ENCODE results near the gene TMED10.
"Not testable (repeated sequence)": the region's sequence is repeated elsewhere in the genome, so short reads cannot be mapped to it uniquely, and the experiment has no call there.

Gene TMED10

GRCh38 chr14:75186953-75187352, 10.5 kb upstream of the TMED10 start:
- Histone ChIP-seq H3K4me1 (peaks cover 41 to 92% (median 81%) of the 10 kb centered on the region in 10 experiments), H3K27me3 (peaks cover 0 to 7% (median 0%) of the 10 kb centered on the region in 11 experiments; a peak in 1 of 22 replicates), H3K27ac (peak overlapping the region in 10 of 11 experiments; percentile 22 to 90 (median 82); a peak in 16 of 22 replicates), H4K20me1 (no peaks in the 10 kb centered on the region), H3K9ac (no peak overlapping the region), H3K4me2 (peak overlapping the region in 10 of 11 experiments; percentile 7 to 83 (median 60); a peak in 13 of 22 replicates), H3K36me3 (no peaks in the 10 kb centered on the region), H3K4me3 (no peak overlapping the region), H3K9me3 (replicated peaks in 1 of 11) (0 out of 22 replicates have a peak, but pooled peaks cover 0 to 7% (median 0%) of the 10 kb centered on the region in 11 experiments)
- no peak for TF ChIP-seq Cebpa-rat (IDR thresholded peaks at IDR 0.05)

DNA sequence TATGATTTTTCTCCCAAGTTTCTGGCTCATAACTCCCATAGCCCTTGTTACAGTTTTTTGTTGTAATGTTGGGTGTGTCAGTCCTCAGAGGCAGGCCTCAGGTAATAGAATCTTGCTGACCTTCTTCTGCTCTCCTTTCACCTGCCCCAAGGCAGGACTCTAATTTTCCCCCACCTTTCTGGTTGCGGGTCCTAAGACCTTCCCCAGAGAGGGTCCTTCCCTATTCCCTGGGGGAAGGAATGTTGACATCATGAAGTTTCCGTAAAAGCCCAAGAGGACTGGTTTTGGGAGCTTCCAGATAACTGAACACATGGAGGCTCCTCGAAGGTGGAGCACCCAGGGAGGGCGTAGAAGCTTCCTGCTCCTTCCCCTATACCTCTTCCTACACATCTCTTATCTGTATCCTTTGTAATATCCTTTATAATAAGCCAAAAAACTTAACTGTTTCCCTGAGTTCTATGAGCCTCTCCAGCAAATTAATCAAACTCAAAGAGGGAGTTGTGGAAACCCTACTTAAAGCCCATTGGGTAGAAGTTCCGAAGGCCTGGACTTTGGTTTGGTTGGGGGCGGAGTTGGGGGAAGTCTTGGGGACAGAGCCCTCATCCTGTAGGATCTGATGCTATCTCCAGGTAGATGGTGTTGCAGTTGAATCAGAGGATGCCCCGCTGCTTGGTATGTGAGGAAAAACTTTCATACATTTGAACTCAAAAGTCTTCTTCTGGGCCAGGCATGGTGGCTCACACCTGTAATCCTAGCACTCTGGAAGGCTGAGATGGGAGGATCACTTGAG, 9.0 kb upstream of the TMED10 start:
- peaks cover 53 to 99% (median 95%) of the 10 kb centered on the region in 10 experiments for H3K4me1 ChIP-seq
- H3K4me2 ChIP-seq = peak overlapping the region in 8 of 11 experiments; percentile 2 to 83 (median 75); a peak in 14 of 22 replicates
- H4K20me1 ChIP-seq = no peaks in the 10 kb centered on the region
- peaks cover 0 to 7% (median 0%) of the 10 kb centered on the region in 11 experiments; a peak in 1 of 22 replicates for H3K9me3 ChIP-seq (replicated peaks in 1 of 11)
- H3K36me3 ChIP-seq = no peaks in the 10 kb centered on the region
- peaks cover 0 to 7% (median 0%) of the 10 kb centered on the region in 11 experiments; a peak in 1 of 22 replicates for H3K27me3 ChIP-seq
- no peak overlapping the region for H3K4me3 ChIP-seq
- no peak for TF ChIP-seq Cebpa-rat (IDR thresholded peaks at IDR 0.05)
- H3K9ac ChIP-seq = peak overlapping the region in 2 of 11 experiments; percentile 55 to 67; a peak in 2 of 22 replicates
- peak overlapping the region in 10 of 11 experiments; percentile 14 to 80 (median 69); a peak in 15 of 22 replicates for H3K27ac ChIP-seq

GRCh38 chr14:75184492-75184891, 8.1 kb upstream of the TMED10 start:
- H3K4me1 ChIP-seq = peaks cover 48 to 99% (median 91%) of the 10 kb centered on the region in 10 experiments
- peak overlapping the region in 5 of 11 experiments; percentile 10 to 67 (median 55); a peak in 7 of 22 replicates for H3K9ac ChIP-seq
- H3K4me3 ChIP-seq = no peak overlapping the region
- H3K4me2 ChIP-seq = peak overlapping the region in 8 of 11 experiments; percentile 2 to 83 (median 76); a peak in 14 of 22 replicates
- TF ChIP-seq Cebpa-rat (IDR thresholded peaks at IDR 0.05) = no peak
- H3K36me3 ChIP-seq = no peaks in the 10 kb centered on the region
- H3K9me3 ChIP-seq (replicated peaks in 1 of 11) = peaks cover 0 to 4% (median 0%) of the 10 kb centered on the region in 11 experiments; a peak in 1 of 22 replicates
- peak overlapping the region in 10 of 11 experiments; percentile 17 to 84 (median 72); a peak in 15 of 22 replicates for H3K27ac ChIP-seq
- H3K27me3 ChIP-seq = peaks cover 0 to 7% (median 0%) of the 10 kb centered on the region in 11 experiments; a peak in 1 of 22 replicates
- no peaks in the 10 kb centered on the region for H4K20me1 ChIP-seq

DNA sequence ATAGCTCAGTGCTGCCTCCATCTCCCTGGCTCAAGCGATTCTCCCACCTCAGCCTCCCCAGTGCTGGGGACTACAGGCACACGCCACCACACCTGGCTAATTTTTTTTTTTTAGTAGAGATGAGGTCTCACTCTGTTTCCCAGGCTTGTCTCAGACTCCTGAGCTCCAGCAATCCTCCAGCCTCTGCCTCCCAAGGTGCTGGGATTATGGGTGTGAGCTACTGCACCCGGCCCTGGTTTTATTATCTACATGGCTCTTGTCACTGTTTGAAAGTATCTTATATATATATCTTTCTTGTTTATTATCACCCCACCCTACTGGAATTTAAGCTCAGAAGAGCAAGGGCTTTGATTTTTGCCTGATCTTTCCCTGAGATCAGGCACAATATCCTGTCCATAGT, 7.6 kb upstream of the TMED10 start:
- Histone ChIP-seq H3K4me2 (peak overlapping the region in 7 of 11 experiments; percentile 70 to 83 (median 78); a peak in 14 of 22 replicates), H3K36me3 (no peaks in the 10 kb centered on the region), H3K27ac (peak overlapping the region in 9 of 11 experiments; percentile 26 to 84 (median 74); a peak in 17 of 22 replicates), H3K27me3 (peaks cover 0 to 7% (median 0%) of the 10 kb centered on the region in 11 experiments; a peak in 1 of 22 replicates), H3K9ac (peak overlapping the region in 6 of 11 experiments; percentile 10 to 67 (median 54); a peak in 8 of 22 replicates), H3K9me3 (replicated peaks in 1 of 11) (peaks cover 0 to 4% (median 0%) of the 10 kb centered on the region in 11 experiments; a peak in 1 of 22 replicates), H3K4me3 (no peak overlapping the region), H4K20me1 (no peaks in the 10 kb centered on the region), H3K4me1 (peaks cover 44 to 99% (median 86%) of the 10 kb centered on the region in 10 experiments)
- no peak for TF ChIP-seq Cebpa-rat (IDR thresholded peaks at IDR 0.05)

- peak in 1 of 11 experiments; percentile 3; a peak in 1 of 22 replicates for TF ChIP-seq Cebpa-rat (IDR thresholded peaks at IDR 0.05)
- Histone ChIP-seq H3K4me3 (no peak overlapping the region), H3K4me2 (peak overlapping the region in 8 of 11 experiments; percentile 70 to 83 (median 76); a peak in 16 of 22 replicates), H3K4me1 (peaks cover 36 to 96% (median 81%) of the 10 kb centered on the region in 10 experiments), H3K36me3 (no peaks in the 10 kb centered on the region), H3K9me3 (replicated peaks in 1 of 11) (peaks cover 0 to 4% (median 0%) of the 10 kb centered on the region in 11 experiments; a peak in 1 of 22 replicates), H3K9ac (peak overlapping the region in 7 of 11 experiments; percentile 24 to 67 (median 49); a peak in 9 of 22 replicates), H3K27me3 (peaks cover 0 to 7% (median 0%) of the 10 kb centered on the region in 11 experiments; a peak in 1 of 22 replicates), H4K20me1 (no peaks in the 10 kb centered on the region), H3K27ac (peak overlapping the region in 10 of 11 experiments; percentile 11 to 84 (median 72); a peak in 17 of 22 replicates)
Observed at GRCh38 chr14:75183225-75183624, 6.8 kb upstream of the TMED10 start.

- Histone ChIP-seq H3K4me3 (no peak overlapping the region), H3K4me2 (peak overlapping the region in 9 of 11 experiments; percentile 3 to 83 (median 73); a peak in 16 of 22 replicates), H4K20me1 (no peaks in the 10 kb centered on the region), H3K27ac (peak overlapping the region; percentile 9 to 84 (median 71); a peak in 17 of 22 replicates), H3K27me3 (peaks cover 0 to 7% (median 0%) of the 10 kb centered on the region in 11 experiments; a peak in 1 of 22 replicates), H3K9ac (peak overlapping the region in 6 of 11 experiments; percentile 8 to 67 (median 44); a peak in 9 of 22 replicates), H3K4me1 (peaks cover 32 to 93% (median 77%) of the 10 kb centered on the region in 10 experiments), H3K9me3 (replicated peaks in 1 of 11) (peaks cover 0 to 4% (median 0%) of the 10 kb centered on the region in 11 experiments; a peak in 1 of 22 replicates), H3K36me3 (no peaks in the 10 kb centered on the region)
- TF ChIP-seq Cebpa-rat (IDR thresholded peaks at IDR 0.05) = peak in 6 of 11 experiments; percentile 58 to 89 (median 74); a peak in 12 of 22 replicates
Observed at GRCh38 chr14:75182821-75183220, 6.4 kb upstream of the TMED10 start.

DNA sequence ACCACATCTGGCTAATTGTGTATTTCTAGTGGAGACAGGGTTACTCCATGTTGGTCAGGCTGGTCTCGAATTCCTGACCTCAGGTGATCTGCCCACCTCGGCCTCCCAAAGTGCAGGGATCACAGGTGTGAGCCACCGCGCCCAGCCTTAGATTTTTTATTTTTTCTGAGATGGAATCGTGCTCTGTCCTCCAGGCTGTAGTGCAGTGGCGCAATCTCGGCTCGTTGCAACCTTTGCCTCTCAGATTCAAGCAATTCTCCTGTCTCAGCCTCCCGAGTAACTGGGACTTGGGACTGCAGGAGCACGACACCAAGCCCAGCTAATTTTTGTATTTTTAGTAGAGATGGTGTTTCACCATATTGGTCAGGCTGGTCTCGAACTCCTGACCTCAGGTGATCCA, 5.8 kb upstream of the TMED10 start:
- H3K4me2 ChIP-seq = peak overlapping the region in 9 of 11 experiments; percentile 3 to 83 (median 73); a peak in 16 of 22 replicates
- H3K4me1 ChIP-seq = peaks cover 28 to 93% (median 72%) of the 10 kb centered on the region in 10 experiments
- H3K4me3 ChIP-seq; H3K36me3 ChIP-seq; H3K27me3 ChIP-seq; H3K9me3 ChIP-seq (replicated peaks in 1 of 11); H4K20me1 ChIP-seq: not testable (repeated sequence)
- H3K27ac ChIP-seq = peak overlapping the region in 10 of 11 experiments; percentile 9 to 84 (median 72); a peak in 17 of 22 replicates
- peak overlapping the region in 3 of 11 experiments; percentile 55 to 67 (median 63); a peak in 6 of 22 replicates for H3K9ac ChIP-seq
